GM18873 (cell line): ENCODE results near the gene MARCHF11.

Source experiments
- ATAC-seq: cut with Tn5 transposase; IDR thresholded peaks from one replicate; pipeline ENCODE4 v1.9.1; 2021; ENCODE audit warnings: mild to moderate bottlenecking, moderate library complexity, moderate number of reproducible peaks; ENCODE audit not compliant: unreplicated experiment, low FRiP score

MARCHF11 gene, protein sequence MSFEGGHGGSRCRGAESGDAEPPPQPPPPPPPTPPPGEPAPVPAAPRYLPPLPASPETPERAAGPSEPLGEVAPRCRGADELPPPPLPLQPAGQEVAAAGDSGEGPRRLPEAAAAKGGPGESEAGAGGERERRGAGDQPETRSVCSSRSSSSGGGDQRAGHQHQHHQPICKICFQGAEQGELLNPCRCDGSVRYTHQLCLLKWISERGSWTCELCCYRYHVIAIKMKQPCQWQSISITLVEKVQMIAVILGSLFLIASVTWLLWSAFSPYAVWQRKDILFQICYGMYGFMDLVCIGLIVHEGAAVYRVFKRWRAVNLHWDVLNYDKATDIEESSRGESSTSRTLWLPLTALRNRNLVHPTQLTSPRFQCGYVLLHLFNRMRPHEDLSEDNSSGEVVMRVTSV

GRCh38 chr5:16179511-16179935 is at the start of gene MARCHF11:
Gene MARCHF11, minus strand, starts transcription at chr5:16179791. Its CDS starts 216 bp downstream, at chr5:16179575.
- ATAC-seq: no peak

DNA sequence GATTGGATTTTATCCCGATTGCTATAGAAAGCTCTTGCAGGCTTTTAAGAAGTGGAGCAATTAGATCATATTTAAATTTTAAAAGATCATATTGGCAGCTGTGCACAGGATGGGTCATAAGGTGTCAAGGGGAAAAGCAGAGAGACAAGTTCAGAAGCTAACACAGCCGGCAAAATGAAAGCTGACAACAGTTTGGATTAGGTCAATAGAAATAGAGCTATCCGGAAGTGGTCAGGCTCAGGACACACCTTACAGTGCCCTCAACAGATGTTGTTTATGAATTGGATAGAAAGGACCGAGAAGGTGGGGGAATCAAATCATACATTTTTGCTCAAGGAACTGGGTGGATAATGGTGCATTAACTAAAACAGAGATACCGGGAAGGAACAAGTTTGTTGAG is 46.3 kb upstream of the MARCHF11 start:
- ATAC-seq: no peak

DNA sequence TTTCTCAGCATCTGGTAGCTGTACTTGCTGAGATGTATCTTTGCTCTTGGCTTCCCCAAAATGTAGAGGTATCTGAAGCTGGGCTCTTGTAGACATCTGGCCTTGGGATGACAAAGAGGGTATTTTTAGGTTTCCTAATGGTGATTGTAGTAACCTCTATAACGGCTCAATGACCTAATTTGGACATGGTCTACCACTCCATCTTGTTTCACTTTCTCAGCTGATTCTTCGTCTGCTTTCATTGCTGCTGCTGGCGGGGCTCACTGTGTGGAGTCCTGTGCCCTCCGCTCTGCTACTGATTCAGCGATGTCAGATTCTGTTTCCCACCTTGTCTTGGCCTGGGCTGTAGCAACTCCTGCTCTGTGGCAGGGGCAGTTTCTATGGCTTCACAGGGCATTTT is 12.7 kb upstream of the MARCHF11 start:
- ATAC-seq: no peak

DNA sequence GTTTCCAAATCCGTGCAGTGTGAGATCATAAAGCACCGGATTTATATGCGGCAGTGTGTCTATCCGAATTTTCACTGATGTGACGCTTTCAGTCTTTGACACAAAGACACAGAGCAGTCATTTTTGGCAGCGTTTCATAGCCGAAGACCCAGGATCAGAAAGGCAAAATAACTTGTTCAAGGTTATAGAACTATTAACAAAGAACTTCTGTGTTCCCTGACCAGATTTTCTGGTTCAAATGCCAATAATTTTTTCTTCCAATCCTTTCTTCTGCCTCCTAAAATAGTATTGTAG is 1.1 kb upstream of the MARCHF11 start:
- no peak for ATAC-seq

DNA sequence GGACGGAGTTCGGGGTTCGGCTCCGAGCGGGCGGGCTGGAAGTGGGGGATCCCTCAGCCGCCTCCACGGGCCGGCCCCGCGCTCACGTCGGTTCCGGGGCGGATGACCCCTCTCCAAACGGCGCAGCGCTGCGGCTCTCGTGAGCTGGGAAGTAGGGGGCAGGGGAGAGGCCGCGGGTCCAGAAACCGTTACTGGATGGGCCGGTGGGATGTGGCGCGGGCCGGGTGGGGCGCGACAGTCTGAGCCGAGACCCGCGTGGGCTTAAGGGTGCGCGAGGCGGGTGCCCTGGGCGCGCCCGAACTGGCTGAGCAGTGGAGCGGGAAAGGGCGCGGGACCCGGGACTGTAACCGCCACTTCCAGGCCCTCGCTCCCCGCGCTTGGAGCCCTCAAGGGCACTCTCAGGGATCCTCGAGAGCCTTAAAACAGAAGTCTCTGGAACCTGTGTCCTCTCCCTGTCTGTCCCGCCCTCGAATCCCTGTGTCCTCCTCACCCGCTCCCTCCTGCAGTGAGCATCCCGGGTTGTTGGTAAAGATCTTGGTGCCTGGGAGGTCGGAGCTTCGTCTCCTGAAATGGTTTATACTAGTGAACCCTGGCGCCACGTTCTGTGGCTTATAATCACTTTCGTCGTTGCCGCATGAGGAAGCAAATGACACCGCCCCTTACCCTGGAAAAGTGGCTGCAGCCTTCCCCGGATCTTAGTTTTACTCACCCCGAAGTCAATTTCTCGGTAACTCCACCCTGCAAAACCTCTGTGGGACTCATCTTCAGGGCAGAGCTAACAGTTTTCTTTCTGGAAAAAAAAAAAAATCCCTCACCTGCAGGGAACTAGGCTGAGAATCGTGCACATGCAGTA is 571 bp upstream of the MARCHF11 start:
- no peak for ATAC-seq

GRCh38 chr5:16178745-16179372 is 732 bp downstream of the MARCHF11 start:
- ATAC-seq: no peak

GRCh38 chr5:16169550-16169949 is 10.0 kb downstream of the MARCHF11 start:
- no peak for ATAC-seq

DNA sequence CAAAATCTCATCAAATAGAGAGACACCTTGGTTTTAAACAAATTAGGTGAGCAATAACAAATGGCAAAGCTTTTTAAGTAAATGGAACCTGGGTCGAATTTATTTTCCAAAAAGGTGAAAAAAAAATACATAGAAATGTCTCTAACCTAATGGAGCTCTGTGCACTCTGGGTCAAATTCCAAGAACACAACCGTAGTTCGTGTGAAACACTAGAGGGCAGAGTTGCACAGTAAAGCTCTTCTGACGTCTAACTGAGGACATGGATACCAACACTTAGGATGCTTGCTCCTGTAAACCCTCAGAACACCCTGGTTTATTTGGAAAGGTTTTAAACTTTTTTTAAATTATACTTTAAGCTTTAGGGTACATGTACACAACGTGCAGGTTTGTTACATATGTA is 18.9 kb downstream of the MARCHF11 start:
- peak; percentile 87 for ATAC-seq

GRCh38 chr5:16159636-16160035 is 20.0 kb downstream of the MARCHF11 start:
- no peak for ATAC-seq

DNA sequence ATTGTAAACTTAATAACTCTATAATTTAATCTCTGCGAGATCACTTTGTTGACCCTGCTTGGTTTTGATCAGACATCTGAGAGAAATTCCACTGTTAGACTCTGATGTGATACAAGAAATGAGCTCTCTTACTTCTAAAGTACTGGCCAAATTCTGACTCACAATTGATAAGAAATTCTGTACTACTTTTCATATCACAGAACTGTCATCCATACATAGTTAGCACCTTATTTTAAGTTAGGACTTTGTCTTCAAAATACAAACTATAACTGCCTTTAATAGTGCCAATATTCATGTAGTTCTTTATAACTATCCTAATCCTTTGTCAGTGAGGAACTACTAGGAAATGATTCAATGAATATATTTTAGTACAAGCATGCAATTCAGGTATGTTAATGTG is 23.4 kb downstream of the MARCHF11 start:
- ATAC-seq: no peak

- ATAC-seq: no peak
Measured at GRCh38 chr5:16152601-16153568, 26.7 kb downstream of the MARCHF11 start.

GRCh38 chr5:16149621-16150020 is 30.0 kb downstream of the MARCHF11 start:
- no peak for ATAC-seq

- no peak for ATAC-seq
Measured at GRCh38 chr5:16147179-16147900, 32.3 kb downstream of the MARCHF11 start.

DNA sequence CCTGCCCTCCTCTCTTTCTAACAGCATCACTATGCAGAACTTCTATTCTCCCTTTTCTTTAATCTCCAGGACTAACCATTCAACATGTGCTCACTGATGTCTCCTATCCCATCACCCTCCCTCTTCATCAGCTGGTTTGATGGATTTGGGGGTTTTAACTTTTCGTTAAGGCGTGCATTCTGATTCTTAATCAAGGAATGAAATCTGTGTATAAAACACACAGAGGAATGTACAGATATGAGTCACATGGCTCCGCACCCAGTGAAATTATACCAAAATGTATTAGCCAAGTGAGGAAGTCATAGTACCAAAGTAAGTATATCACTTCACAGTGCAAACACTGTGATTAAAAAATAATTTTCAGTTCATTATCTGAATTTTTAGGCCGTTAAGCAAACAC is 35.2 kb downstream of the MARCHF11 start:
- no peak for ATAC-seq

DNA sequence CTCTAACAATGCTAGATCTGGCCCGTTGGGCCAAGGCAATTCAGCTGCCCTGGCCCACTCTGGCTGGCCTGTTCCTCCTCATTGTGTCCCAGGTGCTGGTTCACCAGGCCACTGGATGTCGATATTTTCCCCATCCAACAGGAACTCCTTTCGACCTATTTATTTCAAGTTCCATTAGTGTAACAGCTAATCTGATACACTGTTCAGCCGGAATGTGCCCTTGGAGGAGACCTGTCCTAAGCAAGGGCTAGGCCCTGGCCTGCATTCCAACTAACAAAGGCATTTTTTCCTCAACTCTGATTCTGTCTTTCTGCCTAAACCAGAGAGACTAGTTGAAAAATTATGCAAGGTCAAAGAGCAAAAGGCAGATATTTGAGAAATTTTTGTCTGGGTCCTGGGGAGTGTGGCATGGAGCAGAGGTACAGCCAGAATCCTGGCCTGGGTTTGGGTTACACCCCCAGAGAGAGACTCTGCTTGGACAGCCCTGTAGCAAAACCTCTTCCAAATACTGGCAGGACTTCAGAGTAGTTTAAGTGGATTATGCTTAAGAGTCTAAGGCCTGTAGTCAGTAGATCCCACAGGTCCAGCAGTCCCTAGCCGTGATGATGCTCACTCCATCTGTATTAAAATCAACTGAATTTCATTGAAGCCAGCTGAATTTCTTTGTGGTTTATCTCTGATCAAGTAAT is 36.1 kb downstream of the MARCHF11 start:
- ATAC-seq: no peak

GRCh38 chr5:16140944-16141343 is 38.6 kb downstream of the MARCHF11 start:
- no peak for ATAC-seq

DNA sequence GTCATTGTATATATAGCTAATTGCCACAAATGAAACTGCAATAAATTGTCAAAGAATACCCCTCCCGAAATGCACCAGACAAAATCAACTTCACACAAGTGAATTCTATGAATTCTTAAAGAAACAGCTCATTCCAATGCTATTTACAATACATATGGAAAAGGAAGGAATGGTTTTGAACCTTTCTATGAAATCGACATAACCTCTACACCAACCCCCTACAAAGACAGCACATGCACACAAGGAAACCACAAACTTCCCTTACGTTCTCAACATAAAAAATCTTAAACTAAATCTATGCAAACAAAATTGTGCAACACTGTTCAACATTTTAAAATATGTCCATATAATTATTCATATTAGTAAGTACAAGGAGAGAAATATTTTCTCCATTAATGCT is 39.2 kb downstream of the MARCHF11 start:
- ATAC-seq: no peak

GRCh38 chr5:16137177-16137576 is 42.4 kb downstream of the MARCHF11 start:
- no peak for ATAC-seq

GRCh38 chr5:16135506-16135905 is 44.1 kb downstream of the MARCHF11 start:
- ATAC-seq: no peak
